Measurements from ENCODE around the gene FOXF1. TPM values are rescaled to one million over a fixed set of nuclear protein-coding genes. Genes with fewer than 3 reads are reported as not detected.

Gene FOXF1
- total RNA-seq, 6 experiments from 2014 or later = 12.5 to 20.5 (median 17.9) TPM

GRCh38 chr16:86536621-86537020, 26.3 kb downstream of the FOXF1 start:
- Mint-ChIP-seq H3K4me3 (no peak overlapping the region), H3K4me1 (ENCODE audit: low read depth) (no peaks in the 10 kb centered on the region), H3K9me3 (no peaks in the 10 kb centered on the region), H3K27ac (no peak overlapping the region), H3K27me3 (ENCODE audit: insufficient read depth) (no peaks in the 10 kb centered on the region; the same call in 1 of the 2 replicates), H3K36me3 (ENCODE audit: low read depth) (peaks cover 19% of the 10 kb centered on the region)
- TF ChIP-seq CTCF (IDR thresholded peaks at IDR 0.05) = no peak
- no peak for DNase-seq

- Mint-ChIP-seq H3K4me3 (no peak overlapping the region), H3K4me1 (ENCODE audit: low read depth) (no peaks in the 10 kb centered on the region), H3K36me3 (ENCODE audit: low read depth) (peaks cover 16% of the 10 kb centered on the region), H3K27ac (no peak overlapping the region), H3K9me3 (no peaks in the 10 kb centered on the region), H3K27me3 (ENCODE audit: insufficient read depth) (no peaks in the 10 kb centered on the region; the same call in 1 of the 2 replicates)
- no peak for DNase-seq
- no peak for TF ChIP-seq CTCF (IDR thresholded peaks at IDR 0.05)
These were observed 27.2 kb downstream of the FOXF1 start for GRCh38 chr16:86537486-86537885.

GRCh38 chr16:86538196-86538780, 28.0 kb downstream of the FOXF1 start:
- no peak for DNase-seq

GRCh38 chr16:86540894-86541293, 30.6 kb downstream of the FOXF1 start:
- H3K36me3 Mint-ChIP-seq (ENCODE audit: low read depth) = peaks cover 33% of the 10 kb centered on the region
- TF ChIP-seq CTCF (IDR thresholded peaks at IDR 0.05) = no peak
- H3K4me1 Mint-ChIP-seq (ENCODE audit: low read depth) = no peaks in the 10 kb centered on the region
- H3K4me3 Mint-ChIP-seq = no peak overlapping the region
- no peak for DNase-seq
- no peaks in the 10 kb centered on the region; the same call in 1 of the 2 replicates for H3K27me3 Mint-ChIP-seq (ENCODE audit: insufficient read depth)
- no peak overlapping the region for H3K27ac Mint-ChIP-seq
- no peaks in the 10 kb centered on the region for H3K9me3 Mint-ChIP-seq

More at GRCh38 chr16:86538196-86538780, 28.0 kb downstream of the FOXF1 start:
- H3K27ac Mint-ChIP-seq = no peak overlapping the region
- peaks cover 15% of the 10 kb centered on the region; the same call in 1 of the 2 replicates for H3K36me3 Mint-ChIP-seq (ENCODE audit: low read depth)
- H3K9me3 Mint-ChIP-seq = no peaks in the 10 kb centered on the region
- no peaks in the 10 kb centered on the region; the same call in 1 of the 2 replicates for H3K27me3 Mint-ChIP-seq (ENCODE audit: insufficient read depth)
- H3K4me3 Mint-ChIP-seq = no peak overlapping the region
- no peaks in the 10 kb centered on the region for H3K4me1 Mint-ChIP-seq (ENCODE audit: low read depth)
- no peak for TF ChIP-seq CTCF (IDR thresholded peaks at IDR 0.05)

- no peak overlapping the region for H3K27ac Mint-ChIP-seq
- no peaks in the 10 kb centered on the region; the same call in 1 of the 2 replicates for H3K27me3 Mint-ChIP-seq (ENCODE audit: insufficient read depth)
- no peak for DNase-seq
- no peak for TF ChIP-seq CTCF (IDR thresholded peaks at IDR 0.05)
- no peaks in the 10 kb centered on the region for H3K4me1 Mint-ChIP-seq (ENCODE audit: low read depth)
- H3K36me3 Mint-ChIP-seq (ENCODE audit: low read depth) = peaks cover 33% of the 10 kb centered on the region
- H3K9me3 Mint-ChIP-seq = no peaks in the 10 kb centered on the region
- H3K4me3 Mint-ChIP-seq = no peak overlapping the region
These were observed 31.2 kb downstream of the FOXF1 start for GRCh38 chr16:86541560-86541959.
